A549 (cell line): ENCODE measurements around the gene TMEM125. TPM values are rescaled to one million over a fixed set of nuclear protein-coding genes. Genes with fewer than 3 reads are reported as not detected.

Source experiments
- ATAC-seq, 2 experiments: fragments of 200-7000 bp in 1 of 2; fragments of >200 bp in 1 of 2; cut with Nextera tagmentation in 1 of 2; cut with Tn5 transposase in 1 of 2; 3 replicates each; pipeline versions ENCODE4 v1.8.0 to v1.9.1; 2018 to 2020; ENCODE audit warnings: mild to moderate bottlenecking in 1 of 2, moderate library complexity in 1 of 2
- CTCF ChIA-PET: fragments of 300-600 bp; sonication (Branson Sonifier 250); formaldehyde crosslinking; extraction: SDS; loops from one replicate; lab custom pipeline; 2021; ENCODE audit warnings: antibody characterized with exemption, inconsistent platforms; lab: Yijun Ruan, JAX
- POLR2A ChIA-PET: fragments of 350-600 bp; formaldehyde crosslinking; extraction: SDS; loops from one replicate; lab custom pipeline; 2021; ENCODE audit warnings: antibody characterized with exemption, inconsistent platforms; lab: Yijun Ruan, JAX
- DNase-seq, 2 experiments: peaks; one replicate each; pipeline versions ENCODE4 v3.0.0 to v3.0.0-alpha.2; 2011 to 2016; ENCODE audit warnings: low read depth in 1 of 2, low spot score in 1 of 2
- FAIRE-seq: peaks from 2 replicates; lab custom pipeline; 2011; peaks lifted over from hg19 to GRCh38; lab: Jason Lieb, UNC
- H3K27ac ChIP-seq, 2 experiments: fragments of >200 bp; sonication (Bioruptor Twin); formaldehyde crosslinking; 3 replicates each; pipeline ENCODE4 v1.5.1; 2016 to 2017
- H3K4me1 ChIP-seq: fragments of >200 bp; sonication (Bioruptor Twin); formaldehyde crosslinking; 3 replicates; pipeline ENCODE4 v1.6.1; 2016
- H3K4me2 ChIP-seq: fragments of >200 bp; sonication (Bioruptor Twin); formaldehyde crosslinking; 3 replicates; pipeline ENCODE4 v1.6.1; 2016
- H3K4me3 ChIP-seq: fragments of >200 bp; sonication (Bioruptor Twin); formaldehyde crosslinking; 3 replicates; pipeline ENCODE4 v1.5.1; 2016
- H3K9me3 ChIP-seq: fragments of >200 bp; sonication (Bioruptor Twin); formaldehyde crosslinking; 3 replicates; pipeline ENCODE4 v1.6.1; 2016
- CBX8 ChIP-seq: fragments of 200-600 bp; sonication (generic); IDR thresholded peaks from 2 replicates; pipeline ENCODE4 v1.6.1; 2016
- CEBPB ChIP-seq, 2 experiments: fragments of >200 bp in 1 of 2; sonication (Bioruptor Twin) in 1 of 2; formaldehyde crosslinking in 1 of 2; IDR thresholded peaks; 2 replicates each; pipeline ENCODE4 v1.6.1; 2012 to 2016
- CTCF ChIP-seq: fragments of >200 bp; sonication (Bioruptor Twin); formaldehyde crosslinking; IDR thresholded peaks from 3 replicates; pipeline ENCODE4 v1.5.1; 2016
- EP300 ChIP-seq, 2 experiments: fragments of >200 bp; sonication (Bioruptor Twin); formaldehyde crosslinking; IDR thresholded peaks; 2 replicates in 1 of 2; 3 replicates in 1 of 2; pipeline ENCODE4 v1.6.1; 2016 to 2017
- FOSB ChIP-seq: fragments of 250-450 bp; sonication (Bioruptor Pico); IDR thresholded peaks from 2 replicates; pipeline ENCODE4 v1.5.0; 2020; ENCODE audit warnings: mild to moderate bottlenecking, moderate library complexity
- FOSL2 ChIP-seq, 2 experiments: fragments of 450-650 bp in 1 of 2; fragments of >200 bp in 1 of 2; sonication (Bioruptor Twin) in 1 of 2; formaldehyde crosslinking; IDR thresholded peaks; 2 replicates each; pipeline versions ENCODE4 v1.5.0 to v1.6.1; 2016 to 2020; ENCODE audit warnings: mild to moderate bottlenecking in 1 of 2, moderate library complexity in 1 of 2
- FOXS1 ChIP-seq: fragments of 250-450 bp; sonication (Bioruptor Pico); IDR thresholded peaks from 2 replicates; pipeline ENCODE4 v1.5.0; 2020; ENCODE audit warnings: mild to moderate bottlenecking, moderate library complexity
- HEYL ChIP-seq: fragments of 250-450 bp; sonication (Bioruptor Pico); IDR thresholded peaks from 2 replicates; pipeline ENCODE4 v1.8.0; 2021; ENCODE audit warnings: mild to moderate bottlenecking, moderate library complexity
- HMGXB4 ChIP-seq: fragments of 250-450 bp; sonication (Bioruptor Pico); IDR thresholded peaks from 2 replicates; pipeline ENCODE4 v1.5.0; 2021; ENCODE audit warnings: mild to moderate bottlenecking, moderate library complexity, borderline replicate concordance
- HOXB5 ChIP-seq: fragments of 250-450 bp; sonication (Bioruptor Pico); IDR thresholded peaks from 2 replicates; pipeline ENCODE4 v1.5.0; 2020; ENCODE audit warnings: mild to moderate bottlenecking, moderate library complexity
- MAFK ChIP-seq: fragments of 450-650 bp; IDR thresholded peaks from 2 replicates; pipeline ENCODE4 v1.6.1; 2014; ENCODE audit not compliant: partially characterized antibody
- MAX ChIP-seq: IDR thresholded peaks from 2 replicates; pipeline ENCODE4 v1.6.1; 2012
- NFE2L2 ChIP-seq: fragments of 150-350 bp; conservative IDR thresholded peaks from 2 replicates; pipeline ENCODE4 v1.6.1; 2014; ENCODE audit warnings: low read length
- POLR2AphosphoS2 ChIP-seq: conservative IDR thresholded peaks from 2 replicates; pipeline ENCODE4 v1.6.1; 2012; ENCODE audit warnings: low read length, improper control_type of control experiment, inconsistent platforms
- RNF2 ChIP-seq: fragments of 200-600 bp; sonication (generic); IDR thresholded peaks from 2 replicates; pipeline ENCODE4 v1.6.1; 2016; ENCODE audit warnings: low read depth, mild to moderate bottlenecking, antibody characterized with exemption, moderate library complexity, borderline replicate concordance
- SMC3 ChIP-seq: fragments of >200 bp; sonication (Bioruptor Twin); formaldehyde crosslinking; IDR thresholded peaks from 3 replicates; pipeline ENCODE4 v1.6.1; 2018; ENCODE audit warnings: inconsistent platforms
- TFCP2L1 ChIP-seq: fragments of 250-450 bp; sonication (Bioruptor Pico); IDR thresholded peaks from 2 replicates; pipeline ENCODE4 v1.5.0; 2021; ENCODE audit warnings: mild to moderate bottlenecking
- ZC3H11A ChIP-seq: fragments of 450-650 bp; IDR thresholded peaks from 2 replicates; pipeline ENCODE4 v1.6.1; 2014; ENCODE audit warnings: antibody characterized with exemption, mild to moderate bottlenecking
- WGBS: methylation state at CpG from one replicate; pipeline ENCODE4 v1.1.6; 2017; ENCODE audit errors: missing lambda C conversion rate; 5-methylcytosine and 5-hydroxymethylcytosine counted together
- polyA plus RNA-seq, 4 experiments: library from polyadenylated mRNA; depleted of rRNA in 3 of 4; stranded (reverse); fragments of >200 nt; fragmentation: RNase III in 1 of 4; extraction: RNeasy Plus Mini Kit Qiagen cat#74134 plus additional on column Dnase treatment in 1 of 4; gene quantifications; 2 replicates in 3 of 4; 3 replicates in 1 of 4; pipeline ENCODE4 v1.2.3, GENCODE V29; 2011 to 2017

The TMEM125 gene
- polyA plus RNA-seq, 2 of the 4 experiments (the other 2 are of a cell fraction): not detected

- H3K4me3 ChIP-seq: no peak overlapping the region
- 43% methylated on average over 1 of the region's 1 CpG for whole genome bisulfite sequencing
- POLR2A ChIA-PET: no interaction called here
- ATAC-seq (no peak), FAIRE-seq (no peak), DNase-seq (no peak)
- H3K4me2 ChIP-seq: no peak overlapping the region
- no peaks in the 10 kb centered on the region for H3K9me3 ChIP-seq
- CTCF ChIA-PET: no interaction called here
- peaks cover 8% of the 10 kb centered on the region; the same call in 1 of the 3 replicates for H3K4me1 ChIP-seq
- TF ChIP-seq NFE2L2 (no peak), POLR2AphosphoS2 (no peak), FOXS1 (CRISPR knock-in tag) (no peak), FOSL2 (IDR thresholded peaks at IDR 0.05) (no peak), FOSL2 (CRISPR knock-in tag; IDR thresholded peaks at IDR 0.05) (no peak), CEBPB (IDR thresholded peaks at IDR 0.05) (no peak), SMC3 (no peak), FOSB (CRISPR knock-in tag) (no peak)
- H3K27ac ChIP-seq: no peak overlapping the region
Measured at GRCh38 chr1:43296207-43296606, 26.4 kb downstream of the TMEM125 start.

DNA sequence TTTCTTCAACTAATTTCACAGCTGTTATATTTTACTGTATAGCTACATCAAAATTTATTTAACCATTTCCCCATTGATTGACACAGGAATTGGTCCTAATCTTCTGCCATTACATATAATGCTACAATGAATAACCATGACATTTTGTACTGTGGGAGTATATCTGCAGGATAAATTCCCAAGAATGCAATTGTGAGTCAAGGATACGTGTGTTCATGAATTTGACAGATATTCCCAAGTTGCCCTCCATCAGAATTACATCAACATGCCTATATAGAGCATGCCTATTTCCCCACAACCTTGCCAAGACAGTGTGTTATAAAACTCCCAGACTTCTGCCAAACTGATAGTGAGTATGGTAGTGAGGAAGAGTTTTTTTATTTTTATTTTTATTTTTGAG, 28.3 kb downstream of the TMEM125 start:
- ATAC-seq: no peak
- TF ChIP-seq MAX (no peak), ZC3H11A (no peak), MAFK (no peak), CEBPB (IDR thresholded peaks at IDR 0.05) (no peak), RNF2 (no peak), TFCP2L1 (CRISPR knock-in tag) (no peak), HEYL (CRISPR knock-in tag) (no peak), HMGXB4 (CRISPR knock-in tag) (no peak)
- DNase-seq: no peak
- peaks cover 8% of the 10 kb centered on the region; the same call in 1 of the 3 replicates for H3K4me1 ChIP-seq
- WGBS: 78% methylated on average over 1 of the region's 1 CpG
- no peak overlapping the region for H3K4me2 ChIP-seq
- POLR2A ChIA-PET: no interaction called here
- H3K27ac ChIP-seq: no peak overlapping the region
- H3K9me3 ChIP-seq: no peaks in the 10 kb centered on the region
- CTCF ChIA-PET: no interaction called here
- FAIRE-seq: no peak
- no peak overlapping the region for H3K4me3 ChIP-seq

DNA sequence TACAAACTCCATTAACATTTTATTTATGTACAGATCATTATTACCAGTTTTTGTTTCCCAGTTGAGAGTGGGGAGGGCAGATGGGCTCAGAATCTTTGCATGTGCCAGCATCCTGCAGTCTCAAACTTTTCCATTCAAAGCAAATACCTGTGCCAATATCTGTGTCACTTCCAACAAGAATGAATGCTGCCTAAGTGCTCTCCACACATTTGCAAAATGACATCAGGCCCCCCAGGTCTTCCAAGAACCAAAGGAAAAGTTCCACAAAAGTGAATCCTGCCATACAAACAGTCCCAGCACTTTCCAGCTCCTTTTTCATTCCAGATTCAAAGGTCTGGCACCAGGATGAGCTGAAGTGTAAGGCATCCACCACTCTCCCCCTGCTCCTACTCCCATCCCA, 29.3 kb downstream of the TMEM125 start:
- TF ChIP-seq EP300 (IDR thresholded peaks at IDR 0.05) (no peak), HOXB5 (no peak), CTCF (no peak), CBX8 (no peak)
- Histone ChIP-seq H3K4me2 (no peak overlapping the region), H3K4me3 (no peak overlapping the region), H3K4me1 (peaks cover 6% of the 10 kb centered on the region; the same call in 1 of the 3 replicates), H3K9me3 (no peaks in the 10 kb centered on the region), H3K27ac (no peak overlapping the region)
- FAIRE-seq: no peak
- no peak for ATAC-seq
- ChIA-PET POLR2A (no interaction called here), CTCF (no interaction called here)
- DNase-seq: no peak
